Measurements from ENCODE around the gene CFAP46.

The CFAP46 gene

DNA sequence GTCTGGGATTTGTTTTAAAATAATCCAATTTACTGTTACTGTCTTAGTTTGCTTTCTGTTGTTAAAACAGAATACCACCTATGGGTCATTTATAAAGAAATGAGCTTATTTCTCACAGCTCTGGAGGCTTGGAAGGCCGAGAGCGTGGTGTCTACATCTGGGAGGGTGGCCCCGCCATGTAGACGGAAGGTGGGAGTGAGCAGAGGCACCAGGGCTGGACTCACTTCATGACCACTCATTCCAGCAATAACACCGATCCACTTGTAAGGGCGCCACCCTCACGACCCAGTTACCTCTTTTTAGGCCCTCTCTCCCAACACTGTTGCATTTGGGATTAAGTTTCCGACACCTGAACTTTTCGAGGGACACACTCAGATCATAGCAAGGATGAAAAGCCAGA is 36.2 kb upstream of the CFAP46 start:
- ChIA-PET CTCF (no interaction called here), POLR2A (no interaction called here)
- no peak for DNase-seq
- Histone ChIP-seq H3K36me3 (ENCODE audit: control insufficient read depth in 4 of 4, insufficient read depth in 4 of 4, low read length in 3 of 4) (no peaks in the 10 kb centered on the region), H3K27ac (ENCODE audit: insufficient read depth in 1 of 2, low read depth in 1 of 2, low read length in 2 of 2, poor library complexity in 1 of 2, severe bottlenecking in 2 of 2) (no peak overlapping the region), H3K4me3 (ENCODE audit: control insufficient read depth in 1 of 7, extremely low read depth in 1 of 7, insufficient read depth in 4 of 7, low read depth in 2 of 7, low read length in 6 of 7) (no peak overlapping the region), H3K9me3 (ENCODE audit: control extremely low read depth in 1 of 5, control insufficient read depth in 4 of 5, insufficient read depth in 2 of 5, low read depth in 1 of 5, low read length in 4 of 5) (no peaks in the 10 kb centered on the region), H3K27me3 (replicated peaks in 2 of 5; ENCODE audit: control insufficient read depth in 4 of 5, insufficient read depth in 5 of 5, low read length in 4 of 5) (peaks cover 0 to 70% (median 6%) of the 10 kb centered on the region in 5 experiments), H3K4me1 (ENCODE audit: control extremely low read depth in 1 of 4, control insufficient read depth in 4 of 4, insufficient read depth in 4 of 4, low read length in 3 of 4) (no peaks in the 10 kb centered on the region)
- WGBS (ENCODE audit: insufficient coverage) = 97% methylated on average over 9 of the region's 9 CpGs

DNA sequence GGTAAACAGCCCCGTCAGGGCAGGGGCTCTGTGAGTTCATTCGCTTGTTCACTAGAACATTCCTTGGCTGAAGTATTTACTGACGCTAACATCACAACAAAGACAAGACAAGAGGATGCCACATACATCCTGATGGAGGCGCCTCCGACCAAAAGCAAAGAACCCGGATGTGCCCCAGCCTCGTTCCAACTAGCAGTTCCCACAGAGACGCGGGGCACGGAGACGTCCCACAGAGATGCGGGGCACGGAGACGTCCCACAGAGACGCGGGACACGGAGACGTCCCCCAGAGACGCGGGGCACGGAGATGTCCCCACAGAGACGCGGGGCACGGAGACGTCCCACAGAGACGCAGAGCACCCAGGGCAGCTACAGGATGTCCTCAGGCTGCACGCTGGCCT is 35.4 kb upstream of the CFAP46 start:
- ChIA-PET CTCF (no interaction called here), POLR2A (no interaction called here)

DNA sequence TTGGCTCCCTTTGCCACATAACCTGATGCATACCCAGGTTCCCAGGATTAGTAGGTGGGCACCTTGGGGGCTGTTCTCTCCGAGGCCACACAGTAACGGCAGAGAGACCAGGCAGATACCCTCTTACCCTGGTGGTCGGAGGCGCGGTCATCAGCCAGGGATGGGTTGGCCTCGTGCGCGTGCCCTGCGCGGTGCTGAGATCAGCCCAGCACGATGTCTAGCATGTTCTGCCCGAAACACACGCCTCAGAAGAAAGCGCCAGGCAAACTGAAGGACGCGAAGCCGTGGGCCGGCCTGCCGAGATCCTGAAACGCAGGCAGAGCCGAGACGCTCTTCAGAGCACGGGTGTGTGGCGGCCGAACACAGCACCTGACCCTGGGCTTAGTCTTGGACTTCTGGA is 34.7 kb upstream of the CFAP46 start:
- no peak for DNase-seq
- no peak overlapping the region for H3K27ac ChIP-seq (ENCODE audit: insufficient read depth in 1 of 2, low read depth in 1 of 2, low read length in 2 of 2, poor library complexity in 1 of 2, severe bottlenecking in 2 of 2)
- POLR2A ChIA-PET = no interaction called here
- H3K36me3 ChIP-seq (ENCODE audit: control insufficient read depth in 4 of 4, insufficient read depth in 4 of 4, low read length in 3 of 4) = no peaks in the 10 kb centered on the region
- H3K4me3 ChIP-seq (ENCODE audit: control insufficient read depth in 1 of 7, extremely low read depth in 1 of 7, insufficient read depth in 4 of 7, low read depth in 2 of 7, low read length in 6 of 7) = no peak overlapping the region
- 98% methylated on average over 25 of the region's 25 CpGs for WGBS (ENCODE audit: insufficient coverage)
- no peaks in the 10 kb centered on the region for H3K4me1 ChIP-seq (ENCODE audit: control extremely low read depth in 1 of 4, control insufficient read depth in 4 of 4, insufficient read depth in 4 of 4, low read length in 3 of 4)
- CTCF ChIA-PET = no interaction called here
- peaks cover 0 to 76% (median 8%) of the 10 kb centered on the region in 5 experiments for H3K27me3 ChIP-seq (replicated peaks in 2 of 5; ENCODE audit: control insufficient read depth in 4 of 5, insufficient read depth in 5 of 5, low read length in 4 of 5)
- H3K9me3 ChIP-seq (ENCODE audit: control extremely low read depth in 1 of 5, control insufficient read depth in 4 of 5, insufficient read depth in 2 of 5, low read depth in 1 of 5, low read length in 4 of 5) = no peaks in the 10 kb centered on the region

More for the DNA sequence above, 35.4 kb upstream of the CFAP46 start:
- Histone ChIP-seq H3K27ac (ENCODE audit: insufficient read depth in 1 of 2, low read depth in 1 of 2, low read length in 2 of 2, poor library complexity in 1 of 2, severe bottlenecking in 2 of 2) (no peak overlapping the region), H3K36me3 (ENCODE audit: control insufficient read depth in 4 of 4, insufficient read depth in 4 of 4, low read length in 3 of 4) (no peaks in the 10 kb centered on the region), H3K9me3 (ENCODE audit: control extremely low read depth in 1 of 5, control insufficient read depth in 4 of 5, insufficient read depth in 2 of 5, low read depth in 1 of 5, low read length in 4 of 5) (no peaks in the 10 kb centered on the region), H3K27me3 (replicated peaks in 2 of 5; ENCODE audit: control insufficient read depth in 4 of 5, insufficient read depth in 5 of 5, low read length in 4 of 5) (peaks cover 0 to 75% (median 6%) of the 10 kb centered on the region in 5 experiments), H3K4me3 (ENCODE audit: control insufficient read depth in 1 of 7, extremely low read depth in 1 of 7, insufficient read depth in 4 of 7, low read depth in 2 of 7, low read length in 6 of 7) (no peak overlapping the region), H3K4me1 (ENCODE audit: control extremely low read depth in 1 of 4, control insufficient read depth in 4 of 4, insufficient read depth in 4 of 4, low read length in 3 of 4) (no peaks in the 10 kb centered on the region)
- DNase-seq = no peak
- 80% methylated on average over 27 of the region's 27 CpGs for WGBS (ENCODE audit: insufficient coverage)

DNA sequence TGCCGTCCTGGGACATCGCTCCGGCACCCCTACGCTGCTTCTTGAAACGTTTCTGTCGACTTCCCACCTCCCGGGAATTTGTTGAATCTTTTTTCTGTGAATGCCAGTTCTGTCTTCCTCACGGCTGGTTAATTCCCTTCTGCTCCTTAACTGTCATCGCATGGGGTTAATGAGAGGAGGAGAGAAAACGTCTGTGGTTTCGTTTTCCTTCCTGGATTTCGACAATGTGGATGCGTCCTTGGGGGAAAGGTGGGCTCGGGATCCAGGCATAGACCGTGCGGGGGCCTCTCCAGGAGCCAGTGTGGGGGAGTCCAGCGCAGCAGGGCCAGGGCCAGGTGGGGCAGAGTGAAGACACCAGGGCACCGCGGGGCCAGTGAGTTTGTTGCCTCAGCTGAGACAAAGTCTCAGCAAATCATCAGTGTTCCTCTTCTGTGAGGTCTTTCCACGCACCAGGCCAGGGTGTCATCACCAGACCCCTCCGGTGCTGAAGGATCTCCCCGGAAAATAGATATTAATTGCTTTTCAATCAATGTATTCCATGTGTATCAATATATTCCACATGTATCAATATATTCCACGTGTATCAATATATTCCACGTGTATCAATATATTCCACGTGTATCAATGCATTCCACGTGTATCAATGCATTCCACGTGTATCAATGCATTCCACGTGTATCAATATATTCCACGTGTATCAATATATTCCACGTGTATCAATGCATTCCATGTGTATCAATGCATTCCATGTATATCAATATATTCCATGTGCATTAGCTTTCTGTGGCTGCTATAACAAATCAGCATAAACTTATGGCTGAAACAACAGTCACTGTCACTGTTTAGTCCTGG is 33.7 kb upstream of the CFAP46 start:
- H3K27ac ChIP-seq (ENCODE audit: insufficient read depth in 1 of 2, low read depth in 1 of 2, low read length in 2 of 2, poor library complexity in 1 of 2, severe bottlenecking in 2 of 2) = no peak overlapping the region
- WGBS (ENCODE audit: insufficient coverage) = 85% methylated on average over 18 of the region's 30 CpGs
- ChIA-PET CTCF (no interaction called here), POLR2A (no interaction called here)
- no peak for DNase-seq
- no peak overlapping the region for H3K4me3 ChIP-seq (ENCODE audit: control insufficient read depth in 1 of 7, extremely low read depth in 1 of 7, insufficient read depth in 4 of 7, low read depth in 2 of 7, low read length in 6 of 7)
- no peaks in the 10 kb centered on the region for H3K36me3 ChIP-seq (ENCODE audit: control insufficient read depth in 4 of 4, insufficient read depth in 4 of 4, low read length in 3 of 4)
- peaks cover 0 to 3% (median 0%) of the 10 kb centered on the region in 4 experiments for H3K4me1 ChIP-seq (ENCODE audit: control extremely low read depth in 1 of 4, control insufficient read depth in 4 of 4, insufficient read depth in 4 of 4, low read length in 3 of 4)
- peaks cover 0 to 81% (median 10%) of the 10 kb centered on the region in 5 experiments for H3K27me3 ChIP-seq (replicated peaks in 2 of 5; ENCODE audit: control insufficient read depth in 4 of 5, insufficient read depth in 5 of 5, low read length in 4 of 5)
- no peaks in the 10 kb centered on the region for H3K9me3 ChIP-seq (ENCODE audit: control extremely low read depth in 1 of 5, control insufficient read depth in 4 of 5, insufficient read depth in 2 of 5, low read depth in 1 of 5, low read length in 4 of 5)

DNA sequence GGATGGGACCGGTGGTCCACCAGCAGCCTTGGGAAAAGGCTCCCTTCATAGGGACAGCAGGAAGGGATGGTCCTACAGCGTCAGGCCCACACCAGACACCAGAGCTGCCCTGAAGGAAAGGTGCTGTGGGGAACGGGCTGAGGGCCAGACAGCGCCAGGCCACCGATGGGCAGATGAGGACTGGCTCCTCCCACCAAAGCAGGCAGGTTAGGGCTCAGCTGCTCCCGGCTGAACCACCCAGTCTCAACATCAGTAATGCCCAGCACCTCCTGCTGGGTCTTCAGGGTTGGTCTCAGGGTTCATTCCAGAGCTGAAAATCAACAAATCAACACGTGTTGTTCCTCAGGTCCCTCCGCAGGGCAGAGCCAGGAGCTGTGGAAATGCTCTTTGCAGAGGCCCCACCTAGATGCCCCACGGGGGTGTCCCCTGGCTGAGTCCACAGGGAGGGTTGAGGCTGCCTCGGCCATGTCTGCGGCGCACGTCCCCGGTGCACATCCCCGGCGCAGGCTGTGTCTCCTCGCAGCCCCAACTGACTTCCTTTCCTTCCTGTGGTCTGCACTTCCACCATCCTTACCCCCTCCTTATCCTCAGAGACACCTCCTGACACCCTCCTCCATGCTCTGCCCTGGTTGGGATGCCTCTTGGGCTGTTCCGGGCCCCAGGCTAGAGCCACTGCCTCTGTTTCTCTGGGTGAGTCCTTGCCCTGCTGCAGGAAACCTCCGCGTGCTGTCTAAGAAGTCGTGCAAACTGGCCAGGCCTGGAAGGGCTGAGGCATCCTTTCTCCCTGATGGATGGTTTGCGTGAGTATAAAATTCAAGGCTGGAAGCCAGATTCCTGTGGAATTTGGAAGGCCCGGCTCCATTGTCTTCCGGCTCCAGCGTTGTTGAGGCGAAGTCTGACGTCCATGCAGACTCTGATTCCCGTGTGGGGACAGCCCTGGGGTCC is 32.8 kb upstream of the CFAP46 start:
- H3K4me1 ChIP-seq (ENCODE audit: control extremely low read depth in 1 of 4, control insufficient read depth in 4 of 4, insufficient read depth in 4 of 4, low read length in 3 of 4) = peaks cover 0 to 3% (median 0%) of the 10 kb centered on the region in 4 experiments
- no peak overlapping the region for H3K27ac ChIP-seq (ENCODE audit: insufficient read depth in 1 of 2, low read depth in 1 of 2, low read length in 2 of 2, poor library complexity in 1 of 2, severe bottlenecking in 2 of 2)
- H3K36me3 ChIP-seq (ENCODE audit: control insufficient read depth in 4 of 4, insufficient read depth in 4 of 4, low read length in 3 of 4) = no peaks in the 10 kb centered on the region
- ChIA-PET CTCF (no interaction called here), POLR2A (no interaction called here)
- no peak overlapping the region for H3K4me3 ChIP-seq (ENCODE audit: control insufficient read depth in 1 of 7, extremely low read depth in 1 of 7, insufficient read depth in 4 of 7, low read depth in 2 of 7, low read length in 6 of 7)
- WGBS (ENCODE audit: insufficient coverage) = 77% methylated on average over 21 of the region's 28 CpGs
- peaks cover 0 to 7% (median 0%) of the 10 kb centered on the region in 5 experiments for H3K9me3 ChIP-seq (ENCODE audit: control extremely low read depth in 1 of 5, control insufficient read depth in 4 of 5, insufficient read depth in 2 of 5, low read depth in 1 of 5, low read length in 4 of 5)
- H3K27me3 ChIP-seq (replicated peaks in 2 of 5; ENCODE audit: control insufficient read depth in 4 of 5, insufficient read depth in 5 of 5, low read length in 4 of 5) = peaks cover 0 to 83% (median 10%) of the 10 kb centered on the region in 5 experiments
- no peak for DNase-seq

DNA sequence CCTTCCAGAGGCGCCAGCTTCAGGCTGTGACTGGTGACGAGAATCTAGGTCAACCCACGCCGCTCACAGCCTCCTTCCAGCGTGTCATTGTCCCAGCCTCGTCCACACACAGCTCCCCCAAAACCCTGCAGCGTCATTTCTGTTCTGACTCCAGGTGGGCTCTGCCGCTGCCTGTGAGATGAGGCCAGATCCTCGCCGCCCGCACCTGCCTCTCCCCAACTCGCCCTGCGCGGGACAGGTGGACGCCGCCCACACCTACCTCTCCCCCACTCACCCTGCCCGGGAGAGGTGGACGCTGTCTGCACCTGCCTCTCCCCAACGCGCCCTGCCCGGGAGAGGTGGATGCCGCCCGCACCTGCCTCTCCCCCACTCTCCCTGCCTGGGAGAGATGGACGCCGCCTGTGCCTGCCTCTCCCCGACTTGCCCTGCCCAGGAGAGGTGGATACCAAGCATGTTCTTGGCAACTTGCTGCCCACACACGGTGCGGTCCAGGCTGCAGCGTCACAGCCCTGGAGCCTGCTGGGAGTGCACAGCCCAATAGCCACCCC is 32.0 kb upstream of the CFAP46 start:
- peaks cover 0 to 10% (median 0%) of the 10 kb centered on the region in 5 experiments for H3K9me3 ChIP-seq (ENCODE audit: control extremely low read depth in 1 of 5, control insufficient read depth in 4 of 5, insufficient read depth in 2 of 5, low read depth in 1 of 5, low read length in 4 of 5)
- H3K27ac ChIP-seq (ENCODE audit: insufficient read depth in 1 of 2, low read depth in 1 of 2, low read length in 2 of 2, poor library complexity in 1 of 2, severe bottlenecking in 2 of 2) = no peak overlapping the region
- 94% methylated on average over 28 of the region's 29 CpGs for WGBS (ENCODE audit: insufficient coverage)
- no peak for DNase-seq
- ChIA-PET CTCF (no interaction called here), POLR2A (no interaction called here)
- H3K36me3 ChIP-seq (ENCODE audit: control insufficient read depth in 4 of 4, insufficient read depth in 4 of 4, low read length in 3 of 4) = no peaks in the 10 kb centered on the region
- peaks cover 0 to 3% (median 0%) of the 10 kb centered on the region in 4 experiments for H3K4me1 ChIP-seq (ENCODE audit: control extremely low read depth in 1 of 4, control insufficient read depth in 4 of 4, insufficient read depth in 4 of 4, low read length in 3 of 4)
- H3K4me3 ChIP-seq (ENCODE audit: control insufficient read depth in 1 of 7, extremely low read depth in 1 of 7, insufficient read depth in 4 of 7, low read depth in 2 of 7, low read length in 6 of 7) = no peak overlapping the region
- H3K27me3 ChIP-seq (replicated peaks in 2 of 5; ENCODE audit: control insufficient read depth in 4 of 5, insufficient read depth in 5 of 5, low read length in 4 of 5) = peaks cover 0 to 80% (median 10%) of the 10 kb centered on the region in 5 experiments

Data from common myeloid progenitor, CD34-positive (primary cell).